GM18870 (cell line): ENCODE data around the gene HES2.
"Not testable (repeated sequence)": the region's sequence is repeated elsewhere in the genome, so short reads cannot be mapped to it uniquely, and the experiment has no call there.

Experiments
- ATAC-seq: cut with Tn5 transposase; IDR thresholded peaks from one replicate; pipeline ENCODE4 v1.9.1; 2021; ENCODE audit warnings: moderate library complexity; ENCODE audit not compliant: unreplicated experiment

The HES2 gene

GRCh38 chr1:6454856-6455751 is 35.4 kb upstream of the HES2 start:
- no peak for ATAC-seq

DNA sequence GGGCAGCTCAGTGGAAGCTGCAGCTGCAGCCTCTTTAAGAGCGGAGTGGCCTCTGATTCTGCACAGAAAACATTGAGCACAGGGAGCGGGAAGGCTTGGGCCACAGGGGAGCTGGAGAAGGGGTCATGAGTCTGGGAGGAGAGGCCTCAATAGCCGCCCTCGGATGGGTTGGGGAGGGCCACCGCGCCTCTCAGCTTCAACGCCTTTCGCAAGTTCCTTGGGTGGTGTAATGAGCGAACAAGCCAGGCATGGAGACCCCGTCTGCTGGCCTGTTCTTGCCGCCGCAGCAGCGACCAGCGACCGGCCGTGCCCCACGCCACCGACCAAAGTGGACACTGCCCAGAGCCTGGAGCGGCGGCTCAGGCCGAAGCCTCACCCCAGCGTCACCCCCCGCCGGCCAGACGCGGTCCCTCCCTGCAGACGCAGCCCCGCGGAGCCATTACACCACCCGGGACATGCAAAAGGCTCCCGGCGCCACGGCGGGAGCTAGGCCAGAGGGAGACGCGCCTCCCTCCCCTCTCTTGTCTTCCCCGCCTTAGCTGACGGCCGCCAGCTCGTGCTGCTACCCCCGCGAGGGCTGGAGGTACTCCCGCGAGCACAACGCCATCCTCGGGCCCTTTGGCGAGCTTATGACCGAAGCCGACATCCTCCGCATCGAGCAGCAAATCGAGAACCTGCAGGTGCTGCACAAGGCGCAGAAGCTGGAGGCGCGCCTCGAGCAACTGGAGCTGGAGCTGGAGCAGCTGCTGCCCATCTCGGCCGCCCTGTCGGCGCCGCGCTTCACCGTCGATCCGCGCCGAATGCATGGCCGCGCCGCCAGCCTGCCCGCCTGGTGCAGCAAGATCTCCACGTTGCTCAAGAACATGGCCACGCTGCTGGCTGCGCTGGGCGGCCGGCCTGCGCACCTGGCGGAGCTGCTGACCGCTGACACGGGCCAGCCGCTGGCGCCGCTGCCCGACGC is 34.5 kb upstream of the HES2 start:
- not testable (repeated sequence) for ATAC-seq

DNA sequence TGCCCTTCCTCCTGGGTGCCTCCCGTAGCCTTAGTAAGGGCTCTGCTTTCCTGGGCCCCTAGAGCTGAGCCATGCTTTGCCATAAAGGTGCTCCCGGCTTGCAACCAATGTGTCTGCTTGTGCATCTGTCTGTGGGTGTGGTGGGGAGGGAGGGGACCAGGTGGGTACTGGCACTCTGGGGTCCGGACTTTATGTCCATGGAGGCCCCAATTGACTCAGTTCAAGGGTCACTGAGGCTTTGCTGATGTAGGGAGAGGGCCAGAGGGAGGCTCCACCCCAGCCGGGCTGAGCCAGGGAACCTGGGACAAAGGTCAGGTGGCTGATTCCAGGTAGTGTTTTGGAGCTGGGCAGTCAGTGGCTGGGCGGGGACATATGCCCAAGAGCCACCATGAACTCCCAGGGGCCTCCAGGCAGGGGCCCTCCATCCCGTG is 31.2 kb upstream of the HES2 start:
- no peak for ATAC-seq

DNA sequence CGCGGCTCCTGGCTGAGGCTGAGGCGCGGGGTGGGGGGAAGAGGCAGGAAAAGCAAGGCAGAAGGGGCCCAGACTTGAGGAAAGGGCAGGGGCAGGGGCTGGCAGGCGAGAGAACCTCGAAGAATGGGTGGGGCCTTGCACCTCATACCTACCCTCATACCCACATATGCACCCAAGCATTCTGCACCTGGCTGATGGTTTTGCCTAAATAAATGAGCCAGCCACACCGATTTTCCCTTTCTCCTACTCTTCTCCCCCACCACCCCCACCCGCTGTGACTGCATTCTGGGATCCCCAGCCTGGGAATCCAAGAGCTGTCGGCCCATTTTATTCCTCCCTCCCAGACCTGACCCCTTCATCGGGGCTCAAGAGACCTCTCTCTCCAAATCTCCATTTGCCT is 30.8 kb upstream of the HES2 start:
- ATAC-seq, result not testable (repeated sequence)

- no peak for ATAC-seq
These were observed 30.3 kb upstream of the HES2 start for GRCh38 chr1:6450005-6450450.

DNA sequence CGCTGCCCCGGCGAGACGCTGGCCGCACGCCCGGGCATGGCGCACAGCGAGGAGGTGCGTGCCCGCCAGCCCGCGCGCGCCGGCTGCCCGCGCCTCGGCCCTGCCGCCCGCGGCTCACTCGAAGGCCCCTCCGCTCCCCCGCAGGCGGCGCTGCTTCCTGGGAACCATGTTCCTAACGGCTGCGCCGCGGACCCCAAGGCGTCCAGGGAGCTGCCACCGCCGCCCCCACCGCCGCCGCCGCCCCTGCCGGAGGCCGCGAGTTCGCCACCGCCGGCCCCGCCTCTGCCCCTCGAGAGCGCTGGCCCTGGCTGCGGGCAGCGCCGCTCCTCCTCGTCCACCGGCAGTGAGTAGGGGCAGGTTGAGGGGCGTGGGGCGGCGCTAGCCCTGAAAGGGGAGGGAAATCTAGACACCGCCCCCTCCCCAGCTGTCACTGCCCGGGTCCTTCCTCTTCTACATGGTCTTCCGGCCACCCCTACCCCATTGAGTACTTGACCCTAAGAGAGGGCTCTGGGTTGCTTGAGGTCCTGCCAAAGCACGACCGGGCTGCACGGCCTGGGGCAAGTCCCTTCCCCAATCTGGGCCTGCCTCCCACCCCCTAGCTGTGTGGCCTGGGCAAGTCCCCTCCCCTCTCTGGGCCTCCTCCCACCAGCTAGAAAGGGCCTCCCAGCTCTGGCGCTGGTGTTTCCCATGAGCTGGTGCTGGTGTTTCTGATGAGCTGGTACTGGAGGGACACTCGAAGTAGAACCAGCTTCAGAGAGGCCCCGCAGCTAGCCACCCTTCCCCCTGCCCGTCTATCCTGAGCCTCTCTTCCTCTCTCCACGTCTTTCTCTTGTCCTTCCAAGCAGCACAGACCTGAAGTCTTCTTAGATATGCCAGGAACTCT is 29.3 kb upstream of the HES2 start:
- ATAC-seq, result no peak

DNA sequence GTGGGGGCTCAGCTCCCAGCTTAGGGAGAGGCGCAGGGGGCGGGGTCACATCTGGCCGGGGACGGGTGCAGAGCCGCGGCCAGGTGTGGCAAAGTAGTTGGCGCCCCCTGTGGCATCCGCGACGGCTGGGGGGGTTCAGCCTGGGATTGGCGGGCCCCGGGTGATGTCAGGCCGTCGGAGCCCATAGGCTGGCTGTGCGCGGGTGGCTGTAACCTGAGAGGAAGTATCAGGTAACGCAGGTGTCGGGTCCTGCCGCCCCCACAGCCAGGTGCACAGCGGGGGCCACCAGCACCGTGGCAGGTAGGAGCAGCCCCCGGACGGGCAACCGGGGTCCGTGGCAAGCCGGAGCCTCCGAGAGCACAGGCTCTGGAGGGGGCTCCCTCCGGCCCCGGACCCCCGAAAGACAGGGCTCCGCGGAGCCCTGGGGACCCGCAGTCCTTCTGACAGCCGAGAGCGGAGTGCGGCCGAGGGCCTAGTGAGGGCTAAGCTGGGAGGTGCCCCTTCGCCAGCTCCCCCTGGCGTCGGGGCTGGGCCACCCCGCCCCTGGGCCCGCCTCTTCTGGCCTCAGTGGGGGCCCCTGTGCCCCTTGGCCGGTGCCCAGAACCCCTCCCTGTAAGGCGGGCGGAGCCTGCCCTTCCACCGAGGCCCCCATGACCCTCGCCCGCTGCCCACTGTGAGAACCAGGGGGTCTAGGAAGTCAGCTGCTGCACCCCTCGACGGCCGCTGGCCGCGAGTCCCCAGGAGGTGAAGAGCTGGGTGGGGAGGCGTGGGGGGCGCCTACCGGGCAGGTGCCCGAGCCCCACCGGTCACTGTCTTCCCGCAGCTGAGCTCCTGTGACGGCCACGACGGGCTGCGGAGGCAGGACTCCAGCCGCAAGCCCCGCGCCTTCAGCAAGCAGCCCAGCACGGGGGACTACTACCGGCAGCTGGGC is 28.4 kb upstream of the HES2 start:
- ATAC-seq, result no peak

- ATAC-seq, result no peak
These were observed 27.5 kb upstream of the HES2 start for GRCh38 chr1:6447016-6447817.

GRCh38 chr1:6446665-6447015 is 26.9 kb upstream of the HES2 start:
- no peak for ATAC-seq

DNA sequence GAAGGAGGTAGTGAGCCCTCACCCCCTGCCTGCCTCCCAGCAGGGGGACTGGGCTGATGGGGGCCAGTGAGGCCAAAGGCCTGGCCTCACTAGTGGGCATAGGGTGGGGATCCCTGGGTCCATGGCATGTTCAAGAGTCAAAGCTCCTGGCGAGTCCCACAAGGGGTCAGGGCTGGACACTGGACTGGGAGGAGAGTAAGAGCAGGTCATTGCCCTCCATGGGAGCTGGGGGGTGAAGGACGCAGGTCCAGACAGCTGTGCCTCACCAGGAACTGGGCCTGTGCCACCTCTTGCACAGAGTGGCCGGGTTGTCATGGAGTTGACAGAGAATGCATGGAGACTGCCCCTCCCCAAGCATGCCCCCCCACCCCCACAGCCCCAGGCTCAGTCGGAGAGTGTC is 26.2 kb upstream of the HES2 start:
- not testable (repeated sequence) for ATAC-seq

DNA sequence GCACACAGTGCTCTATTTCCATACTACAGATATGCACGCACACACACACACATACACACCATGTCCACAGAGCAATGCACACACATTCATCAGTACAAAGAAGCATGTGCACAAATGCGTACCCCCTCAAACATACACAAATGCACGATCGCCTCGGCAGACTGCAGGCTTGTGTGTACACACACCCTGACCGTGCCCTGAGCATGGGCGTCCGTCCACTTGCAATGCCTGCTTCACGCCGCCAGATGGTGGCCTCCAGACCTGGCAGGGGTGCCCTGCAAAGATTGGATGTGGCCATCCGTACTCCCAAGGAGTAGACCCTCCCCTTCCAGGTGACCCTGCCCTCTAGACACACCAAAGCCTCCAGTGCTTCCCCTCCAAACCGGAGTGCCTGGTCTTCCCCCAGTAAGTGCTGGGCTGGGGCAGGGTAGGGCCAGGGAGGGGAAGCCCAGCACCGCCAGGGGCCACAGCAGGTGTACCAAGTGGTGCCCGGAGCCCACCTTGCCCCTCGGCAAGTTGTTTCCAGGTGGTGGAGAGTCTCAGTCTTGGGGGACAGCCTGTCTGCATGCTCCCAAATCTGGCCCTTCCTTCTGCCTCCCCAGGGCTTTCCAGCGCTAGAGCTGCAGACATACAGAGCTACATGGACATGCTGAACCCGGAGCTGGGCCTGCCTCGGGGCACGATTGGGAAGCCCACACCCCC is 25.5 kb upstream of the HES2 start:
- no peak for ATAC-seq

DNA sequence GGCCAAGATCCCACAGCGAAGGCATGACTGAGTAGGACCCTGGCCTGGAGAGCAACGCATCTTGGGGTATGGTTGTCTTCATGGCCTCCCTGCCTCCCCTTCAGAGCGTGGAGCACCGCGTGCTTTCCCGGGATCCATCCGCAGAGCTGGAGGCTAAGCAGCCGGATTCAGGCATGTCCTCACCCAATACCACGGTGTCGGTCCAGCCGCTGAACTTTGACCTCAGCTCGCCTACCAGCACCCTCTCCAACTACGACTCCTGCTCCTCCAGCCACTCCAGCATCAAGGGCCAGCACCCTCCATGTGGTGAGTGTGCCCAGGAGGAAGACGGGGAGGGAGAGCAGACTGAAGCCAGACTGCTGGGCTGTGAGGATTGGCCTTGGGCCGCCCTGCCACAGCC is 24.7 kb upstream of the HES2 start:
- ATAC-seq, result no peak

DNA sequence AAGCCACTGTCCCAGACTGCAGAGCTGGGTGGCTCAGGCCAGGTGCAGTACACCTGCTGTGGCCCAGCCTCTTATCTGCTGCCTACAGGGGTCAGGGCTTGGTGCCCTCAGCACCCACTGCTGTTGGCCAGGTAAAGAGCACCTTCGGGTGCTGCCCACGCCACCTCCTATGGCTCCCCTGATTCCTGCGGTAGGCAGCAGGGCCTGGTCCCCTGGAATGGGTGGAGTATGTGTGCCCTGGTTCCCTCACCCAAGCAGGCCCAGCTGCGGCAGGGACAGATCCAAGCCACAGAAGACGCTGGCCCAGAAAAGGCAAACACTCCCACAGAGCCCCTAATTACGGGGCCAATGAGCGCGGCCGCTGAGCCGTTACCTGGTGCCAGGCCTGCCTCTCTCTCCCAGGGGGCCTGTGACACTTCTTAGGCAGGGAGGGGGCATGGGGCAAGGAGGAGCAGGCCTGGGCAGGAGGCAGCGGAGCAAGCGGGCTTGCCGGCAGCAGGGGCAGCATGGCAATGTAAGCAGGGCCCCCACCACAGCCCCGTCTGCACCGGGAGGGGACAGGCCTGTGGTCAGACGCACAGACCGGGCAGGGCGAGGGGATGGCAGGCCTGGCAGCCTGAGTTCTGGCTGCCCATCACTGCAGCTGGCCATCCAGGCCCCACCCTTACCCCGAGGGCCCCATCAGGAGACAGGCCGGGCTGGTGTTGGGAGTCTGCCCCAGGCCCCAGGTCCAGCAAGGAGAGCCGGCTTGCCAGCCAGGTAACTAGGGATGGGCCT is 23.8 kb upstream of the HES2 start:
- ATAC-seq, result no peak

DNA sequence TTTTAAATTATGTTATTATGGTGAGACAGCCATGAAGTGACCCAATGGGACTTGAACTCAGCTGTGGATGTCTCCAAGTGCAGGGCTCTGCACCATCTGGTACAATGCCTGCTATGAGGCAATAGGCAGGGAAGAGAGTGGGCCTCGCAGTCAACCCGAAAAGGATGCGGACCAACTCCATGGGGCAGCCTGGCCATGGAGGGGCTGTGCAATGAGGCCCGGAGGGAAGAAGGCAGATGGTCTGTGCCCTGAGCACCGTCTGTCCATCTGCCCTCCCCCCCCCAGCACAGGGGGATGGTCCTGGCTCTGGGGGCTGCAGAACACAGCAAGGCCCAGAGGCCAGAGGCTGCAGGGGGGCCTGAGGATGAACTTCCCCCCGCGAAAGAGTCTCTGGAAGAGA is 21.9 kb upstream of the HES2 start:
- no peak for ATAC-seq

- no peak for ATAC-seq
These were observed 20.7 kb upstream of the HES2 start for GRCh38 chr1:6440198-6441126.

DNA sequence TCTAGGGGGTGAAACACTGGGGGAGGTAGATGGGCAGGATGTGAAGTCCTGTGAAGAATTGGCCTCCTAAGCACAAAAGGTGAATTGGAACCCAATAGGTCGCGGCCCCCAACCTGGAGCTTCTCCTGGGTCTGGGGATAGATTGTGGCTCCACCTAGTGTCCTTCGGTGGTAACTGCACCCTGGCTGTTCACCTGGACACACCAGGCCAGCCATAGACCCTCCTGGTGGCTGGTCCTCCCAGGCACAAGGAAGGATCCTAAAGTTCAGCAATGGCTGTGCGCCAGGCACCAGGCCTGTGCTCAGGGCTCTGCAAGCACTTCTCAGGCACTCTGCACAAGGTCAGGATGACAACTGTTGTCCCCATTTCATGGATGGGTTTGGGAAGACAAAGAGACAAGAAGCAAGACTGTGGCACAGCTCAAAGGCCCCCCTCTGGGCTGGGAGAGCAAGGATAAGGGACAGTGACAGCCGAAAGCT is 18.4 kb upstream of the HES2 start:
- ATAC-seq, result no peak
